Fibroblast of lung (primary cell): Measurements from ENCODE around the gene RGS1. TPM values are rescaled to one million over a fixed set of nuclear protein-coding genes. Genes with fewer than 3 reads are reported as not detected.

Experiments
- DNase-seq, 2 donors: peaks; one replicate each; pipeline versions ENCODE4 v3.0.0 to v3.0.0-alpha.2; 2010; ENCODE audit warnings: low read depth in 2 of 2
- H2AFZ ChIP-seq: 2 replicates; pipeline ENCODE4 v1.5.1; 2012; ENCODE audit warnings: low read length, control low read depth, inconsistent platforms
- H3K27ac ChIP-seq: 2 replicates; pipeline ENCODE4 v1.5.1; 2011; ENCODE audit warnings: low read length, control low read depth; ENCODE audit not compliant: insufficient read depth
- H3K27me3 ChIP-seq: 2 replicates; pipeline ENCODE4 v1.5.1; 2011; ENCODE audit warnings: mild to moderate bottlenecking, low read length; ENCODE audit not compliant: control insufficient read depth, insufficient read depth
- H3K36me3 ChIP-seq: 2 replicates; pipeline ENCODE4 v1.5.1; 2011; ENCODE audit warnings: low read length; ENCODE audit not compliant: control insufficient read depth, insufficient read depth
- H3K4me1 ChIP-seq: 2 replicates; pipeline ENCODE4 v1.5.1; 2011; ENCODE audit warnings: low read length; ENCODE audit not compliant: control insufficient read depth, insufficient read depth; ENCODE audit errors: extremely low read depth
- H3K4me2 ChIP-seq: 2 replicates; pipeline ENCODE4 v1.5.1; 2011; ENCODE audit warnings: low read length, control low read depth; ENCODE audit not compliant: insufficient read depth; ENCODE audit errors: extremely low read depth
- H3K4me3 ChIP-seq, 4 experiments: fragments of 200-600 bp in 1 of 4; sonication (generic) in 1 of 4; replicated peaks in 1 of 4; 2 replicates each; pipeline ENCODE4 v1.5.1; 2011 to 2016; ENCODE audit warnings: low read length in 4 of 4, low read depth in 3 of 4, mild to moderate bottlenecking in 3 of 4, control low read depth in 2 of 4, inconsistent platforms in 1 of 4, mixed read lengths in 1 of 4; ENCODE audit not compliant: insufficient read depth in 1 of 4; ENCODE audit errors: control extremely low read depth in 1 of 4
- H3K79me2 ChIP-seq: 2 replicates; pipeline ENCODE4 v1.5.1; 2012; ENCODE audit warnings: mild to moderate bottlenecking, low read length, inconsistent platforms; ENCODE audit not compliant: control insufficient read depth, insufficient read depth
- H3K9ac ChIP-seq: 2 replicates; pipeline ENCODE4 v1.5.1; 2011; ENCODE audit warnings: mild to moderate bottlenecking, low read length, control low read depth; ENCODE audit not compliant: insufficient read depth
- H3K9me3 ChIP-seq: 2 replicates; pipeline ENCODE4 v1.5.1; 2012; ENCODE audit warnings: low read depth, low read length; ENCODE audit not compliant: control insufficient read depth, insufficient read depth
- H4K20me1 ChIP-seq: 2 replicates; pipeline ENCODE4 v1.5.1; 2011; ENCODE audit warnings: low read length; ENCODE audit not compliant: control insufficient read depth, insufficient read depth; ENCODE audit errors: extremely low read depth
- CTCF ChIP-seq, 2 donors: IDR thresholded peaks in 1 of 2; conservative IDR thresholded peaks in 1 of 2; 1 replicate in 1 of 2; 2 replicates in 1 of 2; pipeline ENCODE4 v1.5.1; 2011 to 2012; ENCODE audit warnings: low read length in 2 of 2, control low read depth in 1 of 2, inconsistent platforms in 1 of 2, low read depth in 1 of 2, mild to moderate bottlenecking in 1 of 2
- EZH2 ChIP-seq: IDR thresholded peaks from 2 replicates; pipeline ENCODE4 v1.5.1; 2012; ENCODE audit warnings: low read length, control low read depth, mild to moderate bottlenecking; ENCODE audit errors: missing control alignments
- polyA plus RNA-seq, 2 donors: library from polyadenylated mRNA; depleted of rRNA in 1 of 2; stranded (reverse) in 1 of 2; unstranded in 1 of 2; fragments of >200 nt; gene quantifications; 2 replicates each; pipeline ENCODE4 v1.2.1, GENCODE V29; 2011 to 2012; ENCODE audit warnings: missing spikeins in 1 of 2
- total RNA-seq: library from RNA; depleted of rRNA; stranded (reverse); fragments of >200 nt; gene quantifications from 2 replicates; pipeline ENCODE4 v1.2.1, GENCODE V29; 2014

RGS1 gene
- total and polyA plus RNA-seq, 2 donors (not counting 1 experiment from before 2014, with no cell fraction given): 0.18 to 0.50 TPM

GRCh38 chr1:192581131-192581927 lies 5.8 kb downstream of the RGS1 start:
- no peak for TF ChIP-seq CTCF (conservative IDR thresholded peaks at IDR 0.05 in 1 of 2, IDR thresholded peaks at IDR 0.05 in 1 of 2; ENCODE audit: low read depth in 1 of 2, low read length in 2 of 2)
- no peak for TF ChIP-seq EZH2
- Histone ChIP-seq H3K36me3 (no peaks in the 10 kb centered on the region), H3K9me3 (no peaks in the 10 kb centered on the region), H3K27me3 (no peaks in the 10 kb centered on the region), H3K79me2 (no peaks in the 10 kb centered on the region), H3K4me1 (no peaks in the 10 kb centered on the region), H3K4me2 (no peak overlapping the region), H3K9ac (no peak overlapping the region), H3K4me3 (no peak overlapping the region), H2AFZ (no peak overlapping the region), H3K27ac (no peak overlapping the region), H4K20me1 (no peaks in the 10 kb centered on the region)
- no peak for DNase-seq

GRCh38 chr1:192584866-192585265 lies 9.3 kb downstream of the RGS1 start:
- Histone ChIP-seq H3K4me1 (no peaks in the 10 kb centered on the region), H2AFZ (no peak overlapping the region), H3K36me3 (no peaks in the 10 kb centered on the region), H3K9me3 (no peaks in the 10 kb centered on the region), H3K27ac (no peak overlapping the region), H3K27me3 (no peaks in the 10 kb centered on the region), H3K9ac (no peak overlapping the region), H3K4me2 (no peak overlapping the region), H4K20me1 (no peaks in the 10 kb centered on the region), H3K4me3 (no peak overlapping the region), H3K79me2 (no peaks in the 10 kb centered on the region)
- DNase-seq: peak in 1 of 2 donors; percentile 19
- TF ChIP-seq EZH2: no peak
- TF ChIP-seq CTCF (conservative IDR thresholded peaks at IDR 0.05 in 1 of 2, IDR thresholded peaks at IDR 0.05 in 1 of 2; ENCODE audit: low read depth in 1 of 2, low read length in 2 of 2): no peak

GRCh38 chr1:192587386-192588266 lies 12.1 kb downstream of the RGS1 start:
- Histone ChIP-seq H3K4me1 (no peaks in the 10 kb centered on the region), H2AFZ (no peak overlapping the region), H3K27me3 (no peaks in the 10 kb centered on the region), H3K9ac (no peak overlapping the region), H3K4me3 (no peak overlapping the region), H3K4me2 (no peak overlapping the region), H4K20me1 (no peaks in the 10 kb centered on the region), H3K9me3 (no peaks in the 10 kb centered on the region), H3K36me3 (no peaks in the 10 kb centered on the region), H3K27ac (no peak overlapping the region), H3K79me2 (no peaks in the 10 kb centered on the region)
- DNase-seq: no peak
- TF ChIP-seq EZH2 (no peak), CTCF (conservative IDR thresholded peaks at IDR 0.05 in 1 of 2, IDR thresholded peaks at IDR 0.05 in 1 of 2; ENCODE audit: low read depth in 1 of 2, low read length in 2 of 2) (no peak)
